ENCODE data around the gene SPATA45. TPM values are rescaled to one million over a fixed set of nuclear protein-coding genes. Genes with fewer than 3 reads are reported as not detected.

The SPATA45 gene
- polyA plus RNA-seq, 1 of the 3 experiments (the other 2 are of a cell fraction): not detected

Small RNA genes within 50 kb of the gene (small RNA-seq; reads per million reads assigned to genes)
- 0 reads per million in 7 experiments for gene AC104333.1
- gene AC104333.2: 0 to 1.1 (median 0) reads per million in 7 experiments

Other genes with a start within 250 kb of the SPATA45 start
- 29.7 TPM in 2 replicates for gene ATF3, start 238.9 kb downstream of the SPATA45 start, polyA plus RNA-seq (2012; rRNA removed)
- 0.76 and 0.86 TPM in 2 replicates for gene BATF3, start 147.8 kb downstream of the SPATA45 start, polyA plus RNA-seq (2012; rRNA removed)
- gene NSL1, start 55.9 kb downstream of the SPATA45 start, polyA plus RNA-seq (2012; rRNA removed): 17.8 and 22.5 TPM in 2 replicates
- 5.2 and 6.6 TPM in 2 replicates for gene TATDN3, start 55.8 kb downstream of the SPATA45 start, polyA plus RNA-seq (2012; rRNA removed)
- 1.7 and 2.5 TPM in 2 replicates for gene FLVCR1, start 10.6 kb upstream of the SPATA45 start, polyA plus RNA-seq (2012; rRNA removed)
- 0.41 and 0.55 TPM in 2 replicates for gene VASH2, start 102.9 kb upstream of the SPATA45 start, polyA plus RNA-seq (2012; rRNA removed)
- 14.0 and 17.8 TPM in 2 replicates for gene ANGEL2, start 168.2 kb upstream of the SPATA45 start, polyA plus RNA-seq (2012; rRNA removed)
- 7.8 and 11.4 TPM in 2 replicates for gene RPS6KC1, start 203.6 kb upstream of the SPATA45 start, polyA plus RNA-seq (2012; rRNA removed)